Heart left ventricle (tissue), 13 donors: ENCODE data around the gene PUM1.

Experiments used
- POLR2A ChIP-seq, 2 donors: fragments of 450-650 bp; IDR thresholded peaks; one replicate each; pipeline ENCODE4 v1.6.1; 2017; ENCODE audit warnings: antibody characterized with exemption in 2 of 2, mild to moderate bottlenecking in 2 of 2, moderate library complexity in 2 of 2
- TF ChIP-seq, protein P1 (sequence below), 12 donors: fragments of 200-600 bp; sonication (generic) in 4 of 12; IDR thresholded peaks; one replicate each; pipeline versions ENCODE4 v1.5.0 to v1.8.0; 2018 to 2022; ENCODE audit warnings: antibody characterized with exemption in 12 of 12, mild to moderate bottlenecking in 5 of 12
- donor health status: ischemic (EF 13 %, LVEDD 7.1; RV severe dilation, severe dysfunction).
- donor health status: DM: no; HTN: yes; CAD: no.
- donor health status: DM: no; HTN: no; CAD: no.
- donor health status: ischemic (EF 25% LVEDD 6.9; RV normal size, moderate dysfunction).
- donor health status: ischemic (EF 25% LVEDD 5.7; RV mildly dilated, moderate dysfunction).
- donor health status: ischemic (EF 35%, LVEDD 5.7; RV mildly dilated, moderate dysfunction).
- donor health status: nonischemic (EF 11% LVEDD 7.7; RV severe dilation, severe dysfunction).
- donor health status: DM: yes; HTN: yes; CAD: no.
- donor health status: PGD.
- donor health status: ischemic (EF 29% LVEDD 5.4; RV normal size, mild dysfunction).
- donor health status: nonischemic (EF 23%, LVEDD 6.1; RV moderate dilation, normal function).

- TF ChIP-seq POLR2A (IDR thresholded peaks at IDR 0.05) = no peak
- TF ChIP-seq, protein P1, sequence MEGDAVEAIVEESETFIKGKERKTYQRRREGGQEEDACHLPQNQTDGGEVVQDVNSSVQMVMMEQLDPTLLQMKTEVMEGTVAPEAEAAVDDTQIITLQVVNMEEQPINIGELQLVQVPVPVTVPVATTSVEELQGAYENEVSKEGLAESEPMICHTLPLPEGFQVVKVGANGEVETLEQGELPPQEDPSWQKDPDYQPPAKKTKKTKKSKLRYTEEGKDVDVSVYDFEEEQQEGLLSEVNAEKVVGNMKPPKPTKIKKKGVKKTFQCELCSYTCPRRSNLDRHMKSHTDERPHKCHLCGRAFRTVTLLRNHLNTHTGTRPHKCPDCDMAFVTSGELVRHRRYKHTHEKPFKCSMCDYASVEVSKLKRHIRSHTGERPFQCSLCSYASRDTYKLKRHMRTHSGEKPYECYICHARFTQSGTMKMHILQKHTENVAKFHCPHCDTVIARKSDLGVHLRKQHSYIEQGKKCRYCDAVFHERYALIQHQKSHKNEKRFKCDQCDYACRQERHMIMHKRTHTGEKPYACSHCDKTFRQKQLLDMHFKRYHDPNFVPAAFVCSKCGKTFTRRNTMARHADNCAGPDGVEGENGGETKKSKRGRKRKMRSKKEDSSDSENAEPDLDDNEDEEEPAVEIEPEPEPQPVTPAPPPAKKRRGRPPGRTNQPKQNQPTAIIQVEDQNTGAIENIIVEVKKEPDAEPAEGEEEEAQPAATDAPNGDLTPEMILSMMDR (IDR thresholded peaks at IDR 0.05) = no peak
Measured at GRCh38 chr1:30997463-30998057, 68.0 kb downstream of the PUM1 start.
